HG03280 (cell line): Measurements from ENCODE around the gene WIPF1.

Experiments
- ATAC-seq: cut with Tn5 transposase; IDR thresholded peaks from one replicate; pipeline ENCODE4 v1.9.1; 2021; ENCODE audit warnings: mild to moderate bottlenecking, moderate library complexity; ENCODE audit not compliant: unreplicated experiment

Gene WIPF1

DNA sequence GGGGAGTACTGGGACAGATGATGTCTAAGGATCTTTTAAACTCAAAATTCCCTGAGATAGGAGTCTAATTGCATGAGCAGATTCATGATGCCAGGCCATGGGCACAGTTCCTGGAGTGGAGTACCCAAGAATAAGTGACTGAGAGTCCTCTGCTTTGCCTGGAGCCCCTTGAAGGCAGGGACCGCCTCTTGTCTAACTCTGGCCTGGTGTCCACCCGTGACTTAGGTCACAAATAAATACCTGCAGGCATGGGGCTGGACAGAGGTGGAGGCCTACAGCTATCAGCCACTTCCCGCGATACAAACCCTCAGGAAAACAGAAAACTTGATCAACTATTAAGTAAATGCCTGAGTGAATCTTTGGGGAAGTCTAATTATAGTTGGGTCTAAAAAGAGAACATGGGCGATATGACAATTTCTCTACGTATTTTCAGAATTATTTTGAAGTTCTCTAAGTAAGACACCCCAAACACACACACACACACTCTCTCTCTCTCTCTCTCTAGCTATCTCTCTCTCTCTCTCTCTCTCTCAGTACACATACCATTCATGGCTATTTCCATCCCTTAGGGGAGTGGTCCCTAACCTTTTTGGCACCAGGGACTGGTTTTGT lies 1.8 kb upstream of the WIPF1 start:
- no peak for ATAC-seq

DNA sequence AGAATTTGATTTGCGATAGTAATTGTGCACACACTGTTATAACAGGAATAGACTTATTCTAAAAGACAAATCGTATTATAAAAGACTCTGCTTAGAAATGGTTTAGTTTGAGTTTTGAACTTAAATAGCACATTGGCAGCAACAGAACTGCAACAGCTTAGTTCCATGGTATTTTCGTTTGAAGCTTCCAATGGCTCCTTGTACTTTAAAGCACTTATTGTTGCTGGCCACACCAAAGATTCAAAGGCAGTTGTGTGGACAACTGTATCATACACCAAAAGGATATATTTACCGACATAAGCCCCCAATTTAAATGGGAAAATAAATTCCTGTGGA lies 627 bp downstream of the WIPF1 start:
- ATAC-seq = no peak

DNA sequence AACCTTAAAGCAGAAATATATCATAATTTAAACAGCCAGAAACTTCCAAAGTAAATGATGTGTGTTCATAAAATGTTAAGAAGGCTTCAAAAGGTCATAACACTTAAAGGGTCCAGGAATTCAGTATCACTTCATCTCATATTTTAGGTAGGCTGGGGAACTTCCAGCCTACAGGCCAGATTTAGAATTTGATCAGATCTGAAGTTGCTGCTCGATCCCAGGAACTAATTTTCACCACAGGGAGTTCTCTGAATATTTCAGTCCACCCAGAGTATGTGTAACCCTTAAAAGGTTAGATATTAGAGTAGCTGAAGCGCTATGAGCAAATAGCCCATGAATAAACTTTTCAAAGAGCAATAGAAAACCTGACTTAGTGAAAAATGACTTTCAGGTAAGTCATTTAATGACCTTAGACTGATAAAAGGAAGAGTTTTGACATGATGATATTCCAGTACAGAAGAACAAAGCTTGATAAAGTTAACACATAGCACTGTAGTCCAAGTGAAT lies 1.7 kb downstream of the WIPF1 start:
- no peak for ATAC-seq

DNA sequence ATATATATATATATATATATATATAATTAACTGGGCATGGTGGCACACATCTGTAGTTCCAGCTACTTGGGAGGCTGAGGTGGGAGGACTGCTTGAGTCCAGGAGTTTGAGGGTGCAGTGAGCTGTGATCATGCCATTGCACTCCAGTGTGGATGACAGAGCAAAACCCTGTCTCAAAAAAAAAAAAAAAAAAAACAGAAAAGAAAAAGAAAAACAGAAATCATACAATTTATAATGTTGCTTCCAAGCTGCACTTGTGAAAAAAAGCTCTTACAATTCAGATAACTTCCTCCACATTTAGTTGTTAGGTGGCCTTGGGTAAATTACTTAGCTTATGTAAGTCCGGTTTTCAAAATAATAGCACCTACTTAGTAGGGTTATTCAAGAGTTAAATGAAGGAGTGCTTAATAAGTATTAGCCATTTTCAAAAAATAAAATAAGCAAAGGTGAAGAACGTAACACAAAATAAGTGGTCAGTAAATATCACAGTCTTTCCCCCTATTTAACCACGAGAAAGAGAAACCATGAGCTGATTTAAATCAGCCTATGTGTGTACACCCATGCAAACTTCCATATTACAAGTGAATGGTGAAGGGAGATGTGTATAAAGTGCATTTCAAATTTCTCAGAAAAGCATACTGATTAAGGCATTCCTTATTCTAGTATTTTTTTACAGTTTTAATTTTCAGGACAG lies 2.3 kb downstream of the WIPF1 start:
- ATAC-seq = no peak

DNA sequence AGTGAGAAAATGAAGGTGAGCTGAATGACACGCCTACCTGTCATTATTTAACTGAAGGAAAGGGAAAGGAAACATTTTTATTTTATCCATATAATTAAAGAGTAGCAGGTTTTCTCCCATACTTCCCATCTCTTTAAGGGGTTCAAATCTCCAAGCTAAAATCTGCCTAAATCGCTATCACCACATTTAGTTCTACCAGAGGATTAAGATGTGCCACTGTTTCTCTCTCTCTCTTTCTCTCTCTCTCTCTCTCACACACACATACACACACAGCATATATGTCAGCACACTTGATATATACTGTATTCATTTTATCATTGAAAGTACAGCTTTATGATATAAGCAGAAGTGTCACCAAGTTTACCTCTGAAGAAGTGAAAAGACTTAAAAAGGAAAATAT lies 3.1 kb downstream of the WIPF1 start:
- ATAC-seq = no peak

DNA sequence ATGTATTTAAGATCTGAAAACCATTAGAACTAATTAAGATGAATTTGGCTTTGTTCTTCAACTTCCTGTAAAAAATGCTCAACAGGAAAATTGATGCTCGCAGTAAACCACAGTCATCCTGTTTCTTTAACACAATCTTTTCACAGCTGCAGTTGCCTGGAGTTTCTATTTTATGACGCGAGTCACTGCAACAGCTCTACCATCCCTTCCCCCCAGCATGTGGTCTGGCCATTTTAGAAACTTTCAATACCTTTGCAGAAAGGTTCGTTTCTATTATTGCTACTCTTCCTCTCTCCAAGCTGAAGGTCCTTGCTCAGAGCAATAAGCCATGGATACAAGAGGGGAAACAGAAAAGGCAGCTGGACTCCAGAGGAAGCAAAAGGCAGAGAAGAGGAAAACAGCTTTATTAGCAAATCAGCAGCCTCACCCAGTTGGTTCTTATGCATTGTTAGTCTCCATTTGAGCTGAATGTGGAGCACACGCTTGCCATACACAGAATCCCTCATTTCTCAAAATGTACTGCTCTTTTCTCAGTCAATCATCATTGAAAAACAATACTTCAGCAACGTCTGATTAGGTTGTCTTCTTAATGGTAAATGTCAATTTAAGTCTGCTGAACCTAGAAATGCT lies 3.9 kb downstream of the WIPF1 start:
- ATAC-seq = peak; percentile 60

DNA sequence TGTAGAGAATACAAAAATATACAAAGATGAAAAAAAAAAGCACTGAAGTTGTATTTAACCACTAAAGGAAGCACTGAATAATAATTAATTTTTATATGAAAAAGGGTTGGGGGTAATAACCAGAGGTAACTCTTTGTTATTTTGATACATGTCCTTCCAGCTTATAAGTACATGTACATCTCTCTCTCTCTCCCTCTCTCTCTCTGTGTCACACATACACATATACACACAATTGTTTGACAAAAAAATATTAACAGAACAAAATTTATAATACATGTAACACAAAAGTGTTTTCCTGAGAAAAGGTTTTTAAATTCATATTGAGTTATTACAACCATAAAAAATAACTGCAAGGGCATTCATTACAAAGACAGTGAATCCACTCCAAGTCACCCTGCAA lies 4.6 kb downstream of the WIPF1 start:
- ATAC-seq = no peak

DNA sequence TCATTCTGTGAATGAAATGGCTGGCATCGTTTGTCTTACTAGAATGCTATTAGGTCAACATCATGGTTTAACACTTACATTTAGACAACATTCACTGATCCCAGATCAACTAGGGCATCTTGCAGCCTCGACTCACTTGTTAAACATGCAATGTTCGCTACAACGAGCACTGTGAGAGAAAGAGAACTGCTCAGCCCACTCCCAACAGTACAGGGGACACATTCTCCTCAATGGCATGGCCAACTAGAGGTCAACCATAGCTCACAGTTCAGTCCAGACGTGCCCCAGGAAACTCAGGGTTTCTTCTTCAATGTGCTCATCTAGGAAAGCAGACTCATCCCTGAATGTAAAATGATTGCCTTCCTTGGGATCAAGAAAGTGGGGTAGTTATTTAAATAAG lies 5.9 kb downstream of the WIPF1 start:
- no peak for ATAC-seq

DNA sequence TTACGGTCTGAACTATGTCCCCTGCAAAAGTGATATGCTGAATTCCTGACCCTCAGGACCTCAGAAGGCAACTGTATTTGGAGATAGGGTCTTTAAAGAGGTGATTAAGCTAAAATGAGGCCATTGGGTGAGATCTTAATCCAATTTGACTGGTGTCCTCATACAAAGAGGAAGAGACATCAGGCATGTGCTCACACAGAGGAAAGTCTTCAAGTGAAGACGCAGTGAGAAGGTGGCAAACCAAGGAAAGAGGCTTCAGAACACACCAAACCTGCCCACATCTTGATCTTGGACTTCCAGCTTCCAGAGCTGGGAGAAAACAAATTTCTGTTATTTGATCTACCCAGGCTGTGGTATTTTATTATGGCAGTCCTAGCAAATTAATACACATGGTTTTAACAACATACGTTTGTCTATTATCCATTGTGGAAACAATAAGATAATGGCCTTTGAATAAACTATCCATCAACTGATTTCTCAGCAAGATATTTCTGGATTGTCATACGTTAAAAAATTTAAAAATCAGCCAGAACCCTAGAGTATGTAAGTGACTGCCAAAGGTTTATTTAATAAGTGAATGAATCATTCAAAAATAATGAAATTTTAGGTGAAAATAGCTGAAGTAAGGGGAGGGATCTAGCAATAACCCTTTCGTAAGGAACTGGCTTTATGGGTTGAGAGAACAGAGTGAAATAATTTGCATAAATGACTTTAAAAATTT lies 6.5 kb downstream of the WIPF1 start:
- ATAC-seq = no peak

DNA sequence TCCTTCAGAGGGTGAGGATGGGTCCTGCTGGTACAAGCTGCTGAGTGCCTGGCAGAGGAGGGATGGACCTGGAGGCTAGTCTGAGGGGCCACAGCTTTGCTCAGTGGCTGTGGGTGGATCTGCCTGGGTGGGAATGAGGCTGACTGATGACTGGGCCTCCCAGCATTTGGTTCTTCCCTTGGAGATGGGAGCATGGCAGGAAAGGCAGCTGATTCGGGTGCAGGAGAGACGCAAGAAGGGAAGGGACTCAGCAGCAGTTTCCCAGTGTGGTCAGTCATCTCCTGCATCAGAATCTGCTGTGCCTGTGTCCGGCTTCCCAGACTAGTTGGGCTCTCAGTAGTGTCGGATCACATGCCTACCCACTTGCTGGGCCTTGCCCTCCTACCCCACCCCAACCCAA lies 7.3 kb downstream of the WIPF1 start:
- ATAC-seq = no peak

DNA sequence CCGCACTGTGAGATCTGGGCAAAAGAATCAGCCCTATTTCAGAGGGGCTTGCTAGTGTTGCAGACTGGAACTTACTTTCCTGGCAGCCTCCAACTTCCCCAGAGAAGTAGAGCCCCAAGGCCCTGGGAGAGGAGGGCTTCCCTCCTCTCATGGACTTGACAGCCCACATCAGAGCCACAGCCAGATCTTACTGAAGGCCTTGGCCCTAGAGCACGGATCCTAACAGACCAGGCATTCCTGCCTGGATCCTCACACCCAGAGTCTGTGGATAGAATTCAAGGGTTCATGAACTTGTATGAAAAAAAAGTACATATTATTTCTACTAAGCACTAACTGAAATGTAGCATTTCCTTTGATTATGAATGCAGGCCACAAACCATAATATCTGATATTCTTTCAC lies 8.3 kb downstream of the WIPF1 start:
- ATAC-seq = no peak

DNA sequence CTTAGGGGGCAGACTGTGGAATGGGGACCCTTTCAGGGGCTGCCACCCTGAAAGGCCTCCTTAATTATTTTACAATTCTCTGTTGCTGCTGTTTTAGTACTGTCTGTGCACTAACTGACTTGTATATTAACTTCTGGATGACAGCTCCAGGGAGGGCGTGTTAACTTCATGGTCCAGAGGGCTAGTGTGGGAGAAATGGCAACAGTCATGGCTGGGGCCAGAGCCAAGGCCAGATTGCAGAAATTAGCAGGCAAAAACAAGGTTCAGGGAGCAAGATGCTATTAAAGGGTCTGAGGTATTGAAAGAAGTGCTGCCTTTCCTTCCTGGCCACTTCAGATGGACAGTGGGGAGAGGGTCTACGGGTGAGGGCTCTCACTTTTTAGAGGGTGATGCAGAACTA lies 9.1 kb downstream of the WIPF1 start:
- ATAC-seq = no peak

DNA sequence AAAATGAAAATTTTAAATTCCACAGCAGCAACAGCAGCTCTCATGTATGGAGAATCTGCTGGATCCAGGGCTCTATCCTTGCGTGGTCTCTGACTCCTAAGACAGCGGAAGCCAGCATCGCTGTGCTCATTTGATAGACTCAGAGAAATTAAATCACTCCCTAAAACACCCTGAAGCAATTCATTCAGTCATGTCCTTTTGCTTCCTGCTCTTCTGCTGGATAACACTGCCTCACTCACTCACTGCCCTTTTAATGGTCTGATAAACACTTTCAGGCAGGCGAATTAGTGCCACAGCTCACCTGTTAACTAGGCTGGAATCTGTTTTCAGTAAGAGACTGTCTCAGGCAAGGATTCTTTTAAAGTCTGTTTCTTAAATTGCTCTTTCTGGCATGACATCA lies 10.0 kb downstream of the WIPF1 start:
- ATAC-seq = no peak

DNA sequence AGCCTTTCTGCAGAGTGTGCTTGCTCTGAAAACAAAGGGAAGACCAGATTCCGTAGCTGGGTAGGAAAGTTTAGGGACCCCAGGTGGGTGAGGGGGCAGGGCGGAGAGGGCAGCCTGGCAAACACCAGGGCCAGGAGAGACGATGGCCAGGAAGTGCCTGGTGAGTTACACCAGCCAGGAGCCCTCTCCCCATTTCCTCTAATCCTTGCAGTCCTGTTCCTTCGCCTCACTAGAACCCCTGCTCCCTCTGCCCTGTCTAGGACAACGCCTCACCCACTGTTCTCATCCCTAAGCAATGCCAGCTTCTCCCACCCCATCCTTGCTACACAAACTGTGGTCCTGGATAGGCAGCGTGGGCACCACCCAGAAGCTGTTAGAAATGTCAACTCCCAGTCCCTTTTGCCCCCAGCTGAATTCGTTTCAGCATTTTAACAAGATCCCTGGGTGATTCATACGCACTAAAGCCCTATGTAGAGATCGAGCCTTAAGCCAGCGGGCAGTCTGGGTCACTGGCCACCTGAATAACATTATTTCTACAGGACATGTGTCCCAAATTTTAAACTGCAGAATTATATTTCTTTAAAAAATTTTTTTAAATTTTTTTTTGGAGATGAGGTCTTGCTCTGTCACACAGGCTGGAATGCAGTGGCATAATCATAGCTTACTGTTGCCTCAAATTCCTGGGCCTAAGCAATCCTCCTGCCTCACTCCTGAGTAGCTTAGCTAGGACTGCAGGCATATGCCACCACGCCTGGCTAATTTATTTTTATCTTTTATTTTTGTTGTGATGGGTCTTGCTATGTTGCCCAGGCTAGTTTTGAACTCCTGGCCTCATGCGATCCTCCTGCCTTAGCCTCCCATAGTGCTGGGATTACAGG lies 10.9 kb downstream of the WIPF1 start:
- ATAC-seq = no peak

DNA sequence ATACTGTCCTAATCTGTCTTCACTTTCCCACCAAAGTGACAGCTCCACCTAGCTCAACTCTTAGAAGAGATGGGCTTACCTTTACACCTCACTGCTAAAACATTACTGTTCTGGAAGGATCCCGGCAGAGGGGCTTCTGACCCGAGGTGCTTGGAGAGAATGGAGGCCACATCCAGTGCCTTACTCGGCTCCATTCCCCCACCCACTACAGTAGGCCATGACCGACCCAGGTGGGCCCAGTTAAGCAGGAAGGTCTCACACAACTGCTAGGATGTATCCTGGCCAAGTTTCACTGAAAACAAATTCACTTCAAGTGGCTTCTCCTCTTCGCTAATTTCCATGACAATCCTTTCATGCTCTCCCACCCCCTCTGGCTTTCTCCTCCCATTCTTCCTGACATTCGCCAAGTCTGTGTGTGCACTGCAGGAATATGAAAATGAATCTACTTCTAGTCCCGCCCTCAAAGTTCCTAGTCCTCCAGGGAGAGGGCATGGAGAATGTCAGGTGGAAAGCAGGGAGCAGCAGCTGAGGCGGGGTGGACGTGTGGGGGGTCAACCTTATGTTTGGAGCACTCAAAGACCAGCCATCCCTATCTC lies 11.8 kb downstream of the WIPF1 start:
- no peak for ATAC-seq

DNA sequence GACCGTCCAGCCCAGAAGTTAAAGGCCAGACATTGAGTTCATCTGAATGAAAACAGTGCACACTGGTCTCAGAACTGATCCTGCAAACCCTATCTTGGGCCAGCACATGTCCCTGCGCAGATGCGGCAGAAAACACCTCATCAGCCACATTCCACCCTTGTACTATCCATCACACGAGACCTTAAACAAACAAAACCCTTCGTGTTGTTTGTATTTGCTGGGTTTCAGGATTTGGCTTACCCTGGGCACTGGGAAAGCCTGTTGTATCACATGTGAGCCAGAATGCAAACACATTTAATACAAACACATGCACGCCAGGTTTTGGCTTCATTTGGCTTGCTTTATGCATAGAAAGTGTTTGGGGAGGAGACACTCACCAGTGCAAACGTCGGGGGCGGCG lies 12.5 kb downstream of the WIPF1 start:
- ATAC-seq = no peak

DNA sequence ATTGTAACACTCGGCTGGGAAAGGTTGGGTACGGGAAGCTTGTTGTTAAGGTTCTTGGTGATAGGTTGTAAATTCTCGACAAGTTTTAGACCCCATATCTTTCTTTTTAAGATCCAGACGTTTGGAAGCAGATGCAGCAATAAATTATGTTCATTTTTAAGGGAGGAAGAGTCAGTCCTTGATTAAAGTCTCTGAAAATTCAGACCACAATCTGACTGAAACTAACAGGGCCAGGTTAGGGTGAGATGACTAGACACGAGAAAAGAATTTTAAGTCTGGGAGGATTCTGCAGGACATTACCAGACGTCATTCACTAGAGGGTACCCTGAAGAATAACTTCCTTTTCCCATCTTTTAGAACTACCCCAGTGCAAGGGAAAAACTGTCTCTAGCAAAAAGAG lies 16.1 kb downstream of the WIPF1 start:
- no peak for ATAC-seq

DNA sequence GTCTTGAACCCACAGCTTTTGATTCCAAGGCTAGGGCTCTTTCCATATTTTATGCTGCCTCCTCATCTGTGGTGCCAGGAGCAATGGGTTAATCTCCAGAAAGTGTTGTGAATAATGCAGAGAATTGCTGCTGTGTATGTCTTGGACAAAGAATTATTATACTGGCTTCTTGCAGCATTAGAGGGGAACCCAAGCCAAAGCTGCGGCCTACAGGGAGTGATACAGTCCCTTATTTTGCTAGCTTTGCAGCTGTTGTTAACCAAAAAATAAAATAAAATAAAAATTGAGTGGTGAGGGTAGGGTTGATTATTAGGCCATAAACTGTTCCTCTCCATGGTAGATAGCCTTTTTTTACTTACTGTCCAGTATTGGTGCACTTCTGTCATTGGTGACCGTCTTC lies 16.7 kb downstream of the WIPF1 start:
- ATAC-seq = no peak

DNA sequence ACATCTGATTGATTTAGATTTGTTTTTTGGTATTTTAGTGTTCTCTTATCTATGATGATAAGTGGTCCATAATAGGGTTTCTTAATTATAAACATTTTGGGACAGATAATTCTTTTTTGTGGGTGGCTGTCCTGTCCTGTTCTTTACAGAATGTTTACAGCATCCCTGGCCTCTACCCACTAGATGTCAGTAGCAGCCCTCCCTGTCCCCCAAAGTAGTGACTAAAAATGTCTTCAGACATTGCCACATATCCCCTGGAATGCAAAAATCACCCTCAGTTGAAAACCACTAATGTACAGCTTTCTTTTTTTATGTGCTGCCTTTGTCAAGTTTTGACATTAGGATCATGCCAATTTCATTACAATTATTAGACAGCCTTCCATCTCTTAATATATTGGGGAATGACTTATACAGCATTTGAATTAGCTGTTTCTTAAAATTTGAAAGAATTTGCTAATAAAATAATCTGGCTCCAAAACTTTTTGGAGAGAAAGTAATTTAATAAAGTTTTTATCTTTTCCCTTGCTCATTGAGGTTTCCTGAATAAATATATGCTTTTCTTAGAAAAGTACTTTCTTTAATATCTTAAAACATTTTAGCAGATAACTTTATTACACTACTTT lies 19.5 kb downstream of the WIPF1 start:
- ATAC-seq = no peak

DNA sequence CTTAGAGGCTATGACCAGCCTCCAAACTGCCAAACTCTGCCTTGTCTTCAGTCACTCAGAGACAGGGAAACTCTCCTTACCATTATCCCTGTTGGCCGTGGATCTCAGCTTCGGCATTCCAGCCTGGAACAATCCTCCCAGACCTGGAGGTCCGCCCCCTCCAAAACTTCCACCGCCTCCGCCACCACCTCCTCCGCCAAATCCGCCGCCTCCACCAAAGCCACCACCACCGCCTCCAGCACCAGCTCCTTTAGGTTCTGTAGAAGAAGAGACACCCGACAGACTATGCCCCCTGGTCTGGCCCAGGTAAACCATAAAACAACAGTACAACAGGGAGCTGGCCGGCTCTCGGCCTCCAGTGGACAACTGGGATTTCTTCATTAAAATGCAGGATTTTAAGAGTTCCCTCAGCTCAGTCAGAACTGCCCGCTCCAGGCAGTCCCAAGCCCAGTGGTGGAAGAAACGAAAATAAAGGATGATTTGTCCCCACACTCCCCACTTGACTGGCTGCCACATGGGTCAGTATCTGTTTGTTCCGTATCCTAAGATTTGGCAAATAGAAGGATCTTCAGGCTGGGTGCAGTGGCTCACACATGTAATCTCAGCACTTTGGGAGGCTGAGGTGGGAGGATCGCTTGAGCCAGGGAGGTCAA lies 22.4 kb downstream of the WIPF1 start:
- no peak for ATAC-seq
